ENCODE results near the gene PCSK9.
A peak's percentile ranks its signal among the peaks of the same experiment; 100 is the strongest.

The PCSK9 gene

GRCh38 chr1:55039342-55040082 is at the start of gene PCSK9:
Gene PCSK9, plus strand, starts transcription at chr1:55039548. Its CDS starts 290 bp downstream, at chr1:55039838.
- peak; percentile 51 for DNase-seq

- DNase-seq: no peak
Measured at GRCh38 chr1:54989968-54990810, 49.2 kb upstream of the PCSK9 start.

GRCh38 chr1:54990916-54991315 is 48.4 kb upstream of the PCSK9 start:
- DNase-seq: no peak

- DNase-seq: no peak
Measured at GRCh38 chr1:54991939-54992338, 47.4 kb upstream of the PCSK9 start.

GRCh38 chr1:54993140-54993539 is 46.2 kb upstream of the PCSK9 start:
- DNase-seq: no peak

- no peak for DNase-seq
Measured at GRCh38 chr1:54994355-54994990, 44.9 kb upstream of the PCSK9 start.

- DNase-seq: no peak
Measured at GRCh38 chr1:54995013-54995760, 44.2 kb upstream of the PCSK9 start.

GRCh38 chr1:54995835-54996234 is 43.5 kb upstream of the PCSK9 start:
- no peak for DNase-seq

- no peak for DNase-seq
Measured at GRCh38 chr1:54996359-54996868, 42.9 kb upstream of the PCSK9 start.

- no peak for DNase-seq
Measured at GRCh38 chr1:54996869-54997710, 42.3 kb upstream of the PCSK9 start.

GRCh38 chr1:54997711-54997986 is 41.7 kb upstream of the PCSK9 start:
- no peak for DNase-seq

GRCh38 chr1:54998100-54998499 is 41.2 kb upstream of the PCSK9 start:
- DNase-seq: no peak

GRCh38 chr1:54998677-54999076 is 40.7 kb upstream of the PCSK9 start, which contains the start of gene BSND:
Gene BSND, plus strand, starts transcription at chr1:54998933. Its CDS starts 254 bp downstream, at chr1:54999187.
- DNase-seq: no peak

- no peak for DNase-seq
Measured at GRCh38 chr1:55000110-55001085, 39.0 kb upstream of the PCSK9 start.

GRCh38 chr1:55001311-55001710 is 38.0 kb upstream of the PCSK9 start:
- DNase-seq: no peak

GRCh38 chr1:55002686-55003085 is 36.7 kb upstream of the PCSK9 start:
- no peak for DNase-seq

- DNase-seq: no peak
Measured at GRCh38 chr1:55005351-55006140, 33.8 kb upstream of the PCSK9 start.

GRCh38 chr1:55006931-55007330 is 32.4 kb upstream of the PCSK9 start:
- DNase-seq: no peak

- DNase-seq: no peak
Measured at GRCh38 chr1:55007625-55008024, 31.7 kb upstream of the PCSK9 start.
